PC-9 (cell line): ENCODE data around the gene ADAMTSL2. TPM values are rescaled to one million over a fixed set of nuclear protein-coding genes. Genes with fewer than 3 reads are reported as not detected.

ENCODE experiments used
- BruUV-seq: library from RNA; stranded (reverse); fragments of 400-500 nt; replicated peaks from 2 replicates; lab custom pipeline; 2021; lab: Mats Ljungman, UMichigan
- CTCF ChIA-PET: fragments of 300-600 bp; sonication (Branson Sonifier 250); formaldehyde crosslinking; loops from one replicate; lab custom pipeline; 2022; ENCODE audit warnings: antibody characterized with exemption; lab: Charles Lee
- POLR2A ChIA-PET: fragments of 300-600 bp; sonication (Branson Sonifier 250); formaldehyde crosslinking; loops from one replicate; lab custom pipeline; 2022; ENCODE audit warnings: antibody characterized with exemption; ENCODE audit not compliant: unreplicated experiment; lab: Charles Lee
- DNase-seq, 2 experiments: peaks; one replicate each; pipeline versions ENCODE4 v3.0.0 to v3.0.0-alpha.2; 2015 to 2022; ENCODE audit warnings: mixed read lengths in 1 of 2
- H2AFZ ChIP-seq: fragments of 200-600 bp; sonication (generic); 2 replicates; pipeline ENCODE4 v1.8.1; 2017; ENCODE audit warnings: antibody characterized with exemption
- H3F3A ChIP-seq: fragments of 200-600 bp; sonication (generic); 2 replicates; pipeline ENCODE4 v1.8.1; 2017; ENCODE audit warnings: antibody characterized with exemption, mild to moderate bottlenecking, low read depth; ENCODE audit not compliant: insufficient read depth
- H3K27ac ChIP-seq: fragments of 200-600 bp; sonication (generic); 2 replicates; pipeline ENCODE4 v1.6.1; 2016; ENCODE audit warnings: mixed run types
- H3K27me3 ChIP-seq: fragments of 200-600 bp; sonication (generic); 2 replicates; pipeline ENCODE4 v1.6.1; 2016; ENCODE audit warnings: low read depth, mixed run types; ENCODE audit not compliant: insufficient read depth
- H3K36me3 ChIP-seq: fragments of 200-600 bp; sonication (generic); 2 replicates; pipeline ENCODE4 v1.6.1; 2016; ENCODE audit warnings: low read depth, mixed run types
- H3K4me1 ChIP-seq: fragments of 200-600 bp; sonication (generic); replicated peaks from 2 replicates; pipeline ENCODE4 v1.6.1; 2016; ENCODE audit warnings: mixed run types; ENCODE audit not compliant: insufficient read depth
- H3K4me2 ChIP-seq: fragments of 200-600 bp; sonication (generic); 2 replicates; pipeline ENCODE4 v1.6.1; 2017; ENCODE audit warnings: mixed run types
- H3K4me3 ChIP-seq: fragments of 200-600 bp; sonication (generic); 2 replicates; pipeline ENCODE4 v1.6.1; 2016; ENCODE audit warnings: mixed run types
- H3K79me2 ChIP-seq: fragments of 200-600 bp; sonication (generic); 2 replicates; pipeline ENCODE4 v1.6.1; 2017; ENCODE audit warnings: low read depth, mixed run types
- H3K9me2 ChIP-seq: fragments of 200-600 bp; sonication (generic); 2 replicates; pipeline ENCODE4 v1.8.1; 2017; ENCODE audit warnings: mild to moderate bottlenecking; ENCODE audit not compliant: insufficient read depth
- H3K9me3 ChIP-seq: fragments of 200-600 bp; sonication (generic); 2 replicates; pipeline ENCODE4 v1.8.1; 2016; ENCODE audit warnings: low read depth; ENCODE audit not compliant: insufficient read depth
- H4K20me1 ChIP-seq: fragments of 200-600 bp; sonication (generic); 2 replicates; pipeline ENCODE4 v1.8.1; 2017; ENCODE audit not compliant: insufficient read depth
- EZH2 ChIP-seq: fragments of 200-600 bp; sonication (generic); IDR thresholded peaks from 2 replicates; pipeline ENCODE4 v1.8.0; 2017; ENCODE audit warnings: antibody characterized with exemption, low read depth
- intact Hi-C: fragments of 100-400 bp; cut with micrococcal nuclease; formaldehyde crosslinking; loops from one replicate; pipeline ENCODE4 v1.10.0; 2022; ENCODE audit not compliant: unreplicated experiment
- total RNA-seq: library from RNA; stranded (reverse); gene quantifications from 2 replicates; pipeline ENCODE4 v1.2.3, GENCODE V29; 2021
- TF ChIP-seq, protein P1 (sequence below): fragments of 200-600 bp; sonication (generic); conservative IDR thresholded peaks from 2 replicates; pipeline ENCODE4 v1.6.1; 2017; ENCODE audit warnings: mixed run types, antibody characterized with exemption, mild to moderate bottlenecking, moderate library complexity

The ADAMTSL2 gene
- total RNA-seq, 1 experiment from 2014 or later = 0.39 TPM

DNA sequence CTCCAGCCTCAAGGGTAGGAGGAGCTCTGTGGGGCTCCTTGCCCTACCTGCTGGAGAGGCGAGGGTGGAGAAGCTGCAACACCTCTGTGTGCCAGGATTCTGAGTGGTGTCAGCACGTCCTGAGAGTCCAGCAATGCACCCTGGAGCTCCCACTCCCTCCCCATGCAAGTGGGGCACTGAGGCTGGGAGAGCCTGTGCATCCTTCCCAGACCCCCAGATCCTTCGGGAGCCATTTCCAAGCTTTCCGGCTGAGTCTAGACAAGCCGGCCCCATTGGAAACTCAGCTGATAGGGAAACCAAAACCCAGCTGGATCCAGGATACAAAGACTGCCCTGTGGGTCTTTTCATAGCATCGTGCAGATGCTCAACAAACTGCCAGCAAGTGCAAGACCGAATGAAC, 72.9 kb downstream of the ADAMTSL2 start:
- POLR2A ChIA-PET = no interaction called here
- CTCF ChIA-PET = no interaction called here

DNA sequence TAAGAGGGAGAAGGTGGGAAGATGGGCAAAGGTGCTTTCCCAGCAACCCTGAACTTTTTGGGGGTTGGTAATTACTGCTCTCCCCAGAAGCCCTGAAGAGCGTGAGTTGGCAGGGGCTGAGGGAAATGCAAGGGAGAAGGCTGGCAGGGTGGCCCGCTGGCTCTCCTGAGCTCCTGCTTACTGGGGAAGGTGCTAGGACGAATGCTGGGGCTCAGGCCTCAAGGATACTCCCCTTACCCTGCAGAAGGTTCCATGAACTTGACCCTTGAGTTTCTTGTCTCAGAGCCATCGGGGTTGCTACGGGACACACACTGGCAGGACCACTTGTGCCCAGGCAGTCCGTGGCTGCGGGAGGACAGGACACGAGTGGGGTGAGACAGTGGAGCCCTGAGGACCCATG, 73.5 kb downstream of the ADAMTSL2 start:
- no peak for DNase-seq
- TF ChIP-seq EZH2 = no peak
- TF ChIP-seq, protein P1, sequence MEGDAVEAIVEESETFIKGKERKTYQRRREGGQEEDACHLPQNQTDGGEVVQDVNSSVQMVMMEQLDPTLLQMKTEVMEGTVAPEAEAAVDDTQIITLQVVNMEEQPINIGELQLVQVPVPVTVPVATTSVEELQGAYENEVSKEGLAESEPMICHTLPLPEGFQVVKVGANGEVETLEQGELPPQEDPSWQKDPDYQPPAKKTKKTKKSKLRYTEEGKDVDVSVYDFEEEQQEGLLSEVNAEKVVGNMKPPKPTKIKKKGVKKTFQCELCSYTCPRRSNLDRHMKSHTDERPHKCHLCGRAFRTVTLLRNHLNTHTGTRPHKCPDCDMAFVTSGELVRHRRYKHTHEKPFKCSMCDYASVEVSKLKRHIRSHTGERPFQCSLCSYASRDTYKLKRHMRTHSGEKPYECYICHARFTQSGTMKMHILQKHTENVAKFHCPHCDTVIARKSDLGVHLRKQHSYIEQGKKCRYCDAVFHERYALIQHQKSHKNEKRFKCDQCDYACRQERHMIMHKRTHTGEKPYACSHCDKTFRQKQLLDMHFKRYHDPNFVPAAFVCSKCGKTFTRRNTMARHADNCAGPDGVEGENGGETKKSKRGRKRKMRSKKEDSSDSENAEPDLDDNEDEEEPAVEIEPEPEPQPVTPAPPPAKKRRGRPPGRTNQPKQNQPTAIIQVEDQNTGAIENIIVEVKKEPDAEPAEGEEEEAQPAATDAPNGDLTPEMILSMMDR = no peak
- Histone ChIP-seq H3K36me3 (no peaks in the 10 kb centered on the region), H3K4me3 (no peak overlapping the region), H2AFZ (no peak overlapping the region), H3F3A (no peaks in the 10 kb centered on the region), H4K20me1 (peaks cover 5% of the 10 kb centered on the region; the same call in 1 of the 2 replicates), H3K27me3 (peaks cover 92% of the 10 kb centered on the region), H3K9me2 (no peaks in the 10 kb centered on the region), H3K4me2 (no peak overlapping the region), H3K9me3 (no peaks in the 10 kb centered on the region), H3K27ac (no peak overlapping the region), H3K79me2 (no peaks in the 10 kb centered on the region), H3K4me1 (no peaks in the 10 kb centered on the region)
- ChIA-PET POLR2A (no interaction called here), CTCF (no interaction called here)
- no TSS peak for BruUV-seq
- intact Hi-C loops = no loop called here

More for the DNA sequence above, 72.9 kb downstream of the ADAMTSL2 start:
- no peaks in the 10 kb centered on the region for H3F3A ChIP-seq
- no peak overlapping the region for H3K27ac ChIP-seq
- no peak overlapping the region for H3K4me3 ChIP-seq
- no peaks in the 10 kb centered on the region for H3K79me2 ChIP-seq
- H3K4me2 ChIP-seq = no peak overlapping the region
- intact Hi-C loops = no loop called here
- H3K27me3 ChIP-seq = peaks cover 92% of the 10 kb centered on the region
- H2AFZ ChIP-seq = no peak overlapping the region
- TF ChIP-seq EZH2 = no peak
- TF ChIP-seq, protein P1 = no peak
- no peaks in the 10 kb centered on the region for H3K36me3 ChIP-seq
- peaks cover 5% of the 10 kb centered on the region; the same call in 1 of the 2 replicates for H4K20me1 ChIP-seq
- no peaks in the 10 kb centered on the region for H3K4me1 ChIP-seq
- BruUV-seq = no TSS peak
- H3K9me2 ChIP-seq = no peaks in the 10 kb centered on the region
- H3K9me3 ChIP-seq = no peaks in the 10 kb centered on the region
- no peak for DNase-seq

DNA sequence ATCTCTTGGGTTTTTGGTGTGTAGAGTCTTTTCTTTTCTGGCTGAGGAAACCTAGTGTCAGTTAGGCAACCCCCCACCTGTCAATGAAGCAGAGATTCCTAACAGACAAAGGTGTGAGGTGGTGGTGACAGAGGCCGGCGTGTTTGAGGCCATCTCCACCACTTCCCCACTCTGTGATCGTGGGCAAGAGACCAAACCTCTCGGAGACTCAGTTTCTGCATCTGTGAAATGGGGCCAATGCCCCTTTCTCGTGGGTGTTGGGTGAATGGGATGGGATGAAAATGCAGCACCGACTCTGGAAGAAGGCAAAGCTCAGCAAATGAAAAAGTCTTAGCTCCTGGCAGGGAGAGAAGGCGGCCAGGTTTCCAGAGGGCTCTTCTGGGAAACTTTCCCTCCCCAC, 73.9 kb downstream of the ADAMTSL2 start:
- Histone ChIP-seq H2AFZ (no peak overlapping the region), H3K27ac (no peak overlapping the region), H4K20me1 (peaks cover 5% of the 10 kb centered on the region; the same call in 1 of the 2 replicates), H3K79me2 (no peaks in the 10 kb centered on the region), H3F3A (no peaks in the 10 kb centered on the region), H3K9me3 (no peaks in the 10 kb centered on the region), H3K4me2 (no peak overlapping the region), H3K4me1 (no peaks in the 10 kb centered on the region), H3K27me3 (peaks cover 92% of the 10 kb centered on the region), H3K4me3 (no peak overlapping the region), H3K36me3 (no peaks in the 10 kb centered on the region), H3K9me2 (no peaks in the 10 kb centered on the region)
- BruUV-seq = no TSS peak
- no peak for DNase-seq
- no peak for TF ChIP-seq EZH2
- TF ChIP-seq, protein P1 = no peak
- intact Hi-C loops = no loop called here
- CTCF ChIA-PET = no interaction called here
- POLR2A ChIA-PET = no interaction called here
